Measurements from ENCODE around the gene IKBIP.

The IKBIP gene

GRCh38 chr12:98644712-98645571, at the start of gene IKBIP, which contains the start of gene APAF1 (continued):
- TF ChIP-seq TSHZ1 (tag by site-specific recombination; IDR thresholded peaks at IDR 0.05; ENCODE audit: borderline replicate concordance) (0 out of 2 replicates have a peak, but pooled peaks have one; percentile 40), BCL11B (tag by site-specific recombination; IDR thresholded peaks at IDR 0.05; ENCODE audit: low read depth) (no peak), ZNF394 (tag by site-specific recombination; IDR thresholded peaks at IDR 0.05; ENCODE audit: borderline replicate concordance) (peak; percentile 63; the same call in 1 of the 2 replicates), YY2 (tag by site-specific recombination; IDR thresholded peaks at IDR 0.05) (no peak), PRDM10 (tag by site-specific recombination; IDR thresholded peaks at IDR 0.05) (peak; percentile 86), ZNF707 (tag by site-specific recombination; IDR thresholded peaks at IDR 0.05) (no peak), ZNF530 (tag by site-specific recombination; IDR thresholded peaks at IDR 0.05; ENCODE audit: low read depth) (no peak), ZNF561 (tag by site-specific recombination; IDR thresholded peaks at IDR 0.05; ENCODE audit: borderline replicate concordance) (peak; percentile 38; the same call in 1 of the 2 replicates), ZBTB26 (tag by site-specific recombination; optimal IDR thresholded peaks at IDR 0.05) (peak; percentile 99), ZBTB20 (tag by site-specific recombination; IDR thresholded peaks at IDR 0.05) (peak; percentile 40; the same call in 1 of the 2 replicates), SP3 (tag by site-specific recombination; IDR thresholded peaks at IDR 0.05) (peak; percentile 78), SCRT1 (tag by site-specific recombination; IDR thresholded peaks at IDR 0.05; ENCODE audit: borderline replicate concordance) (no peak), ZNF398 (tag by site-specific recombination; IDR thresholded peaks at IDR 0.05) (peak; percentile 50), CTCF (tag by site-specific recombination; IDR thresholded peaks at IDR 0.05) (peak; percentile 51; the same call in 1 of the 2 replicates), ZFHX2 (tag by site-specific recombination; conservative IDR thresholded peaks at IDR 0.05) (peak; percentile 83; the same call in 1 of the 2 replicates), ZNF423 (tag by site-specific recombination; IDR thresholded peaks at IDR 0.05) (peak; percentile 84), ZNF366 (tag by site-specific recombination; conservative IDR thresholded peaks at IDR 0.05) (peak; percentile 40), ZNF548 (tag by site-specific recombination; IDR thresholded peaks at IDR 0.05) (no peak), ZNF544 (tag by site-specific recombination; IDR thresholded peaks at IDR 0.05) (no peak), OVOL3 (tag by site-specific recombination; IDR thresholded peaks at IDR 0.05) (0 out of 2 replicates have a peak, but pooled peaks have one; percentile 14), ZNF24 (tag by site-specific recombination; IDR thresholded peaks at IDR 0.05) (peak; percentile 44; the same call in 1 of the 2 replicates), ZFP69B (tag by site-specific recombination; IDR thresholded peaks at IDR 0.05) (peak; percentile 96), GLIS2 (tag by site-specific recombination; IDR thresholded peaks at IDR 0.05) (peak; percentile 96), ZNF629 (tag by site-specific recombination; IDR thresholded peaks at IDR 0.05) (peak; percentile 9; the same call in 1 of the 2 replicates), ZXDB (tag by site-specific recombination; IDR thresholded peaks at IDR 0.05) (peak; percentile 17)
